Smooth muscle cell of the brain vasculature (primary cell): Measurements from ENCODE around the gene MSI2.

Experiments used
- DNase-seq: peaks from one replicate; pipeline ENCODE4 v3.0.0-alpha.2; 2012; ENCODE audit warnings: low read depth, low spot score

MSI2 gene

DNA sequence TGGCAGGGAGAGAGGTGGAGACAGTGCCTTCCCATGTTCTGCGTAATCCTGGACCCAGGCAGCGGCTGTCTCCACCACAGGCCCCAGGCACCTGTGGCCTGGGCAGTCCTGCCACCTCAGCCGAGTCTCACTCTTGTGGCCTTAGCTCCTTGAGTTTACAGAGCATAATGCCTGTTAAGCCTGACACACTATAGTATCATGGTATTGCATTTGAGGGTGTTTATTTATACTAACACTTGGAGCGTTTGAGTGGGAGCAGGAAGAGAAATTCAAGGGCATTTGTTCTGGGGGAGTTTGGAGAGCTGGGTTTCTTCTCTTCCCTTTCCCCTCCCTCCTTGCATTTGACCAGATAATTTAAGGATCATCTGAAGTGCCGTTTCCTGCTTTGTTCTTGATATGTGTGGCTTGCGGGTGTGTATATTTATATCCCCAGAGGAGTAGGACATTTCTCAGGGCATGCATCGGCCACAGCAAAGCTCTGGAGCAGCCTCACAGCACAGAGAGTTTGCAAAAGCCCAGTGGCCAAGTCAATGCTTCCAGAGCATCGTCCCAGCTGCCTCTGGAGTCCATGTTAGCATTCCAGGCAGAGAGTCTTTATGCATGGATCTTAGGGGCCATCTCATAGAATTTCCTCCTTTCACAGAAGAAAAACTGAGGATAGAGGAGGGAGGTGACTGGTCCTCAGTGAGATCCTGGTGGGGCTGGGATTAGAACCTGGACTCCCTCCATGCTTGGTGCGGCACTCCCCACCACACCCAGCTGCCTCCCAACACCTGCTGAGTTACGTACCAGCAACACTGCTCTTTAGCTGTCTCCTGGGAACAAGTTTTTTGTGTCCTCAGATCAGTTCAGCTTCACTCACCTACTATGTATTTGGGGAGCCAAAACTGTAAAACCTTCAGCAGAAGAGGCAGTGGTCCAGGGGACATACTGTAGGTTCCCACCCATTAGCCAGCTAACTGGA is 266.0 kb downstream of the MSI2 start:
- DNase-seq = no peak

GRCh38 chr17:57523926-57524632 is 267.8 kb downstream of the MSI2 start:
- no peak for DNase-seq

DNA sequence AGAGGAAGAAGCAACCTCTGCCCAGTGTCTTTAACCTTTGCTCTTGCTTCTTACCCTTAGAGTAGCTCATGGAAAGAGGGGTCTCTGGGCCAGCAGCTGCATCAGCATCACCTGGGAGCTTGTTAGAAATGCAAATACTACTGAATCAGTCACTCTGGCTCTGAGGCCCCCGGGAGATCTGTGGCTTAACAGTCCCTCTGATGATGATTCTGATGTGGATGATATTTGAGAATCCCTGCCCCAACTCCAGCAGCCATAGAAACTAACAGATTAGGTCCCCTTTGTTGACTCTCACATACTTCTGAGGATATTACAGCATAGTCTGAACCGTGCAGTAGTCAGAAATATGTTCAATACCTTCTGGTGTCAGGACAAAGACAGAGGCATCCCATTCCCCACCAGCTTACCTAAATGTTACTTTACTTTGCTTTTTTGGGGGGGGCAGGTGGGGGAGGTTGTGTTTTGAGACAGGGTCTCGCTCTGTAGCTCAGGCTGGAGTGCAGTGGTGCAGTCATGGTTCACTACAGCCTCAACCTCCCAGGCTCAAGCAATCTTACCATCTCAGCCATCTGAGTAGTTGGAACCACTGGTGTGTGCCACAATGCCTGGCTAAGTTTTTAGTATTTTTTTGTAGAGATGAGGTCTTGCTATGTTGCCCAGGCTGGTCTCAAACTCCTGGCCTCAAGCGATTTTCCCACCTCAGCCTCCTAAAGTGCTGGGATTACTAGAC is 268.7 kb downstream of the MSI2 start:
- DNase-seq = no peak

DNA sequence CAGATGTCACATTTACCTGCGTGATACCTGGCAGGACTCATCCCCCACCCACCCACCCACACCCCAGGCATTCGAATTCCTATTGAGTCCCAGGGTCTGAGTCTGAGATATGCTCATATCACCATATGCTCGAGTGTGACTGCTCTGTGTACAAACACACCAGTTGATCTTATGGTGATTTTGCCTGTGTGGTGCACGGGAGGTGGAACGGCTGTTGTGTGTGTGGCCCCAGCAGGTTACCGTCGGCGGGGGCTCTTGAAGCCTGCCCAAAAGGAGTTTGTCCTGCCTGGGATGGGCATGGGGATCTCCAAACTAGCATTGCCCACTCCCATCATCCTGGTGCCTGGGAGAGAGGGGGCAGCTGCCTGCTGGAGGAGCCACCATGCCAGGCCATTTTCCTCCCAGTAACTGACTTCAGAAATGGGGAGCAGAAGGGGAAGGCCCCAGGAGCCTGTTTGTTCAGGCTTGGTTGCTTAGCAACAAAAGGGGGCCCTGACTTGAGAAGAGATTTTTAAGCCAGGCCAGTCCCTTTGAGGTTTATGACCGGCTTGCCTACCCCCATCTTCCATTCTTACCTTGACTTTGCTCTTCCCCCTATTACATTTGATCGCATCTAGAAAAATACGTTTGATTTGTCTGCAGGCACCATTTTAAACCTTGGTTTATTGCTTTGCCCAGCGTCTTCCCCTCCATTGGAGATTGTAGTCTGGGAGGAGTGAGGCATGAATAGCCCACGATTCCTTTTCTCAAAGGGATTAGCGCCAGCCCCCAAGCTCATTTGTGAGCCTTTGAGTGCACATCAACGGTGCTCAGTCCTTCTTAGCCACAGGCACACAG is 271.1 kb downstream of the MSI2 start:
- DNase-seq = no peak

DNA sequence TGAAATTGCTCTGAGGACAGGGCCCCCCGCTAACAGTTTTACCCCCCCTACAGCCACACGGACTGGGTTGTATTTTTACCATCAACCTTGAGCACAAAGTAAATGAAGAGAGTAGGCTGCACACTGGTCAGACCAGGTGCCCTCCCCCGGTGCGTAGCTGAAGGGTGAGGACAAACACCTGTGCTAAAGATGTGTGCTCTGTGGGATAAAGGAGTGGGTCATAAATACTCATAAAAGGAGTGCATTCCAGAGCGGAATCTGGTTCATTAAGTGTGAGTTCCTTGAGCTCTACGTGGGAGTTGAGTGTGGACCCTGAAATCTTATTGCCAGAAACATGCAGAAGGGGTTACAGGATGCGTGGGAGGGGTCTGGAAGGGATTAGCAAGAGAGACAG is 271.7 kb downstream of the MSI2 start:
- DNase-seq = no peak

GRCh38 chr17:57530026-57530425 is 273.7 kb downstream of the MSI2 start:
- no peak for DNase-seq

DNA sequence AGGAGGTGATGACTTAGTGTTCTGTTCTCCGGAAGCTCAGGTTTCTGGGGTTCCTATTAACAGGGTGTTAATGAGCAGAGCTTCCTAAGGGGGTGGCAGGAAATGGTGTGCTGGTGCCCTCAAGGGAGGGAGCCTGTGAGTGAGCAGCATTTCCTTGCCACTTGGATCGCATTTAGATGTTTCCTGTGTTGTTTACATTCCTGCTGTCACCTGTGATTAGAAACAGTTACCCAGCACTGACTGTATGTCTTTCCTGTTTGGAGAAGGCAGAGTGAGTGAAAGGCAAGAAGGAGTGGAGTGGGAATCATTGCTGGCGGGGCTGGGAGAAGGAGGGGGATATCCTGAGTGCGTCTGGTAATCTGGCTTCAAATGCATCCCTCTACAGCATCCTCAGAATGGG is 274.2 kb downstream of the MSI2 start:
- no peak for DNase-seq

DNA sequence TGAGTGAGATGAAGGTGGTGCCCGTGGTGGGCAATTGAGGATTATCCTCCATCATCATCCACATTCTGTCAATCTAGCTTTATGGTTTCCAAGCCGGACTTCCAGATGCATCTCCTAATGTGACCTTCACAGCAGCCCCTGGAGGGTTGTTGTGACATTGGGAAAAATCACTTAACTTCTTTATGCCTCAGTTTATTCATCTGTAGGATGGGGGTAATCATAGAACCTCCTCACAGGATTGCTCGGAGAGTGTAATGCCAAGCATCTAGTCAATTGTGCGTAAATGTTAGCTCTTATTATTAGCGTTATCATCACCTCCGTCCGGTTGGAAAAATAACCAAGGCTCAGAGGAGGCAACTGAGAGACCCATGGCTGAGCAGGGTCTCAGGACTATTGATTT is 274.8 kb downstream of the MSI2 start:
- no peak for DNase-seq

DNA sequence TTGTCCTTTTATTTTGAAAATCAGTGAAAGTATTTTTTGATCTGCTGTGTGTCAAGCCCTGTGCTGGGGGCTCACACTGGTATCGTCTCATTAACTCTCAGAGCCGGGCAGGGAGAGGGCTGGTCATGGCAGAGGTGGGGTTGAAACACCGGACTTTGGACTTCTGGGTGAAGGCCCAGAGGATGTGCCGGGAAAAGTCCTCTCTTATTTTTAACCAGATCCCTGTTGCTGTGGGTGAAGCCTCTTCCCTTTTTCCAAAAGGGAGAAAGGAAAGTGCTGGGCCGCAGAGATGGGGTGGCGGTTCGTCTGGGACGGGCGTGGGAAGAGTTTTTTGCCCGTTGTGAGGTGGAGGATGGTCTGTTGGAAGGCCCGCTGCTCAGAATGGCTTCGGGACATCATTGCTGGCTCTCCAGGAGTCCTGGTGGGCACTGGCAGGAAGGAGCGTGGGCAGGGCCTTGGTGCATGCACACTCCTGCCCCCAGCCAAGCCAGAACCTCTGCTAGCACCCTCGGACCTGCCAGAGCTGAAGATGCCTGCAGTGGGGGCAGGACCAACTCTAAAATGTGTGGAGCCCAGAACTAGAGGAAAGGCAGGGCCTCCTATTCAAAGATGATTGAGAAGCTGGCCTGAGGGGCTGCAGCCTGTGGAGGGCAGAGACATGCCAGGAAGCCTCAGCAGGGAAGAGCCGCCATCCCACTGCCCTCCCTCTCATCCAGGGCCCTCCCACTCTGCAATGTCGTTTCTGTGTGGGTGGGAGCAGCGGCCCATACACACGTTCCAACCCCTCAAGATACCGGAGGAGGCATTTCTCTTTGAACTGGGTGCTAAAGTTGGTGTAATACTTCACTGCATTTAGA is 275.6 kb downstream of the MSI2 start:
- DNase-seq = no peak

DNA sequence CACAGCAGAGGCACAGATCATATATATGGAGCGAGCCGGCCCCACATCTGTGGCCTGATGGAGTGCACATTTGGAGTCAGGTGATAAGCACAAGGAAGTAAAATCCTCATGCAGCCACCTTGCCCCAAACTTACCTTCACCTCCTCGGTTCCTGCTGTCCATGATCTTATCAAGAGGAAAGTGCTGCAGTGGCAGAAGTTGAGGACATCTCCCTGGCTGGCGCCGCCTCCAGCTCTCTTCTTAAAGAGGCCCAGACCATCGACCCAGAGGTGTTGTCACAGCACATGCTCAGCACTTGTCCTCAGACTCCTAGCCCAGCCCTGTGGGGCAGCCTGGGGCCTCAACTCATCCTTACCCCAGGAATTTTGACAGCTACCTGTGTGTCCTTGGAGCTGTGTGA is 276.2 kb downstream of the MSI2 start:
- no peak for DNase-seq

- DNase-seq = no peak
Measured at GRCh38 chr17:57532966-57533365, 276.6 kb downstream of the MSI2 start.

DNA sequence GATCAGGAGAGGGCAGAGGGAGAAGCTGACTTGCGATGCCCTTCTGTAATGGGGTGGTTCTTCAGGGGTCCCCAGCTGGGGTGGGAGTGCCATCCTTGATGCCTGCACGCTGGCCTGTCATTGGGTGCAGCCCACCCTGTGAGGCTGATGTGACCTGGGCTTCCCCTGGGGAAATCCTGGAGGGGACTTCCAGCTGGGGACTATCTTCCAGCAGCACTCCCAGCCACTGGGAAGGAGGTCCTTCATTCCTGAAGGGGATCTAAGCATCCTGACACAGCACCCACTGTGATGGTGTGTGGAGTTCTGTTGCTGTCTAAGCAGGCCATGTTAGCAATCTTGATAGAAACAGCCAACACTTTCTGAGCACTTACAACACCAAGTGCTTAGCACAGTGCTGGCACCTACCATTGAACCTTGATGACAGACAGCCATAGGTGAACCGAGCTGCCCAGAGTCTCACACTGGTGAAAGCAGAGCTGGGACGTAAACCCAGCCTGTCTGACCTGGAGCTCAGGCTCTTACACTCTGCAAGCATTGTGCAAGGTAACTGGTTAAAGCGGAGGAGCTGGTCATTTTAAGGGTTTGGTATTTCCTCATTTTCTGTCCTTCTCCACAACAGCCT is 277.5 kb downstream of the MSI2 start:
- DNase-seq = no peak

GRCh38 chr17:57534863-57535248 is 278.5 kb downstream of the MSI2 start:
- no peak for DNase-seq

GRCh38 chr17:57535249-57535966 is 279.1 kb downstream of the MSI2 start:
- no peak for DNase-seq

GRCh38 chr17:57536289-57536688 is 280.0 kb downstream of the MSI2 start:
- DNase-seq = no peak

DNA sequence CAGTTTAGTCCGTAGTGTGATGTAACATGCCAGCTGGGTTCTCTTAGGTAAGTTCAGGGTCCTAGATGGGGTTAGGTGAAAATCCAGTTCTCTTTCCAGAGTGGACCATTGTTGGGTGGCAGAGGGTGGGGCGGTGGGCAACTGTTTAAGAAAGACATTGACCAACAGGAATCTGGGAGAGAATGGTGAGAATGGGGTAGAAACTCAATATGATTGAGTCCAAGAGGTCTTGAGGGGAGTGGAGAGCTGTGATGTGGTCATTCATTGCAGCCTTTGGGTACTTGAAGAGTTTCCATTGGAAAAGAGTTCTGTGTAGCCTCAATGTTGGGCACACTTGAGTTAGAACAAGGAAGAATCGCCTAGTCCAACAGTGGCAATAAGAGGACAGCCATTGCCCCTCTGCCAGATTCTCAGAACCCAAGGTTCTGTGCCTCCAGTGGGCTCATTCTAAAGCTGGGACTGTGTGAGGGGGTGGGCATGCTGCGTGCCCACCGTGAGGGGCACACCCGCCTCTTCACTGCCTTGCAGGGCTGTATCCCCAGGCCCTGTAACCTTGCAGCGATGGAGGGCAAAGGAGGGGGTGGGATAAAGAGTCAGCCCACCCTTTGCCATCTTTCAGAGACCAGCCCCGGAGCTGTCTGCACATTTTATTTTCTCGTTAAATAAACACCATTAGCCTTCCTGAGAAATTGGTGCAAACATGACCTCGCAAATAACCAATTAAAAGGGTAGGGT is 280.6 kb downstream of the MSI2 start:
- no peak for DNase-seq

DNA sequence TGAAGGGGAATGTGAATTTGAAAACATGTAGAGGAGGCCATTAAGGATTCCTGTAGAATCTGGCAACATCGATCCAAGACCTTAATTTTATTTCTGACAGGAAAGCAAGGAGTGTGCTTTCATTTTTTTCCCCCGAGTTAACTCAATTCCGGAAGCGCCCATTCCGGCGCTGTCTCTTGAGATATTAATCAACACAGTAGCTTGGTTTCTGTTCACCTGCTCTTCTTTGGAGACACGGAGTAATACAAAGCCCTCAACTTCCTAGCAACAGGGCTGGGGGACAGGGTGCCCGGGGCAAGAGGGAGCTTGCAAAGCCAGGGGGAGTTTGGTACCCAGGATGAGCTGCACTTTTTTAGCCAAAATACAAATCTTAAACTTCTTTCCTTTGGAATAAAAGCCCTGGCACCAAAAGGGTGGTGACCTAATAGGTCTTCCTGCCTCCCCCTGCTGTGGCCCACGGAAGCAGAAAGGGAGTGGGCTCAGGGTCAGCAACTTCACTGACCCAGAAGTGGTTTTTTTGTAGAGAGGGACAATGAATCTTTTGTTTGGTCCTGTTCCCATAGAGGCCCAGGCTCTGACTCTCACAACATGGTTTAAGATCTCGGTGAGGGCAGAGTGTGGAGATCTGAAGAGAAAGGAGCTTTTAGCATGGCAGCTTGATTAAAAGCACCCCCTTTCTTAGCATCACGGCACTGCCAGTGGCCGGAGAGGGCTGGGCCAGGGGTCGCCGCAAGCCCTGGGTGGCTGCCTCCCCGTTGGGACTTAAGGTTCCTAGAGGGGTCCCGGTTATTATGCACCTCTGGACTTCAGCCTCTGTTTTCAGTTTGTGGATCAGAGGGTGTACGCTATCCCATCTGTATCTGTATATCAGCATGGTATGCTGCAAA is 281.4 kb downstream of the MSI2 start:
- DNase-seq = no peak
